Transverse colon (tissue), 4 donors: ENCODE data around the gene APCDD1.

Experiments used
- EP300 ChIP-seq: sonication (generic); formaldehyde crosslinking; IDR thresholded peaks from one replicate; pipeline ENCODE4 v1.6.1; 2017; ENCODE audit warnings: antibody characterized with exemption, low read depth
- POLR2A ChIP-seq: fragments of 450-650 bp; IDR thresholded peaks from one replicate; pipeline ENCODE4 v1.6.1; 2016; ENCODE audit warnings: antibody characterized with exemption, mild to moderate bottlenecking, moderate library complexity
- POLR2AphosphoS5 ChIP-seq, 3 donors: sonication (generic); formaldehyde crosslinking; IDR thresholded peaks; one replicate each; pipeline ENCODE4 v1.6.1; 2016; ENCODE audit warnings: antibody characterized with exemption in 3 of 3
- TF ChIP-seq, protein P1 (sequence below), 5 experiments: fragments of 200-600 bp in 3 of 5; fragments of 450-650 bp in 2 of 5; sonication (generic) in 3 of 5; IDR thresholded peaks; 1 replicate in 2 of 5; 2 replicates in 3 of 5; pipeline ENCODE4 v1.5.1; 2016 to 2017; ENCODE audit warnings: antibody characterized with exemption in 5 of 5, inconsistent platforms in 3 of 5, mild to moderate bottlenecking in 2 of 5, moderate library complexity in 1 of 5

DNA sequence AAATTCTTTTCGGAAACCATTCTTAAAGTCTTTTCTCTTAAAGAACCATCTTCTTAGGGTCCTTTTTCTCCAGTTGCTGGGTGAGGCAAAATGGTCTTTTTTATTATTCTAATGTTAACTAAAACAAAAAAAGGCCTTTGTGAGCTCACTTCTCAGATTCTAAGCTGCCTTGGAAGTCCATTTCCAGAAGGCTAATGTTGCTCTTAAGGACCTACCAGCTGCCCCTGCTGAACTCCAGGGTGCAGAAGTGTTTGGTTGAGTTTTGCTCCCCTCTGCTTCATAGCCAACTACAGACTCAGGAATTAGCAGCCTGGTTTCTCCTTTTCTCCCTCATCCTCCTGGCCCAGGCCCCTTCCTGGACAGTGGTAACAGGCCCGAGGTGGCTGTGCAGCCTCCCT, 23.4 kb downstream of the APCDD1 start:
- TF ChIP-seq, protein P1, sequence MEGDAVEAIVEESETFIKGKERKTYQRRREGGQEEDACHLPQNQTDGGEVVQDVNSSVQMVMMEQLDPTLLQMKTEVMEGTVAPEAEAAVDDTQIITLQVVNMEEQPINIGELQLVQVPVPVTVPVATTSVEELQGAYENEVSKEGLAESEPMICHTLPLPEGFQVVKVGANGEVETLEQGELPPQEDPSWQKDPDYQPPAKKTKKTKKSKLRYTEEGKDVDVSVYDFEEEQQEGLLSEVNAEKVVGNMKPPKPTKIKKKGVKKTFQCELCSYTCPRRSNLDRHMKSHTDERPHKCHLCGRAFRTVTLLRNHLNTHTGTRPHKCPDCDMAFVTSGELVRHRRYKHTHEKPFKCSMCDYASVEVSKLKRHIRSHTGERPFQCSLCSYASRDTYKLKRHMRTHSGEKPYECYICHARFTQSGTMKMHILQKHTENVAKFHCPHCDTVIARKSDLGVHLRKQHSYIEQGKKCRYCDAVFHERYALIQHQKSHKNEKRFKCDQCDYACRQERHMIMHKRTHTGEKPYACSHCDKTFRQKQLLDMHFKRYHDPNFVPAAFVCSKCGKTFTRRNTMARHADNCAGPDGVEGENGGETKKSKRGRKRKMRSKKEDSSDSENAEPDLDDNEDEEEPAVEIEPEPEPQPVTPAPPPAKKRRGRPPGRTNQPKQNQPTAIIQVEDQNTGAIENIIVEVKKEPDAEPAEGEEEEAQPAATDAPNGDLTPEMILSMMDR (IDR thresholded peaks at IDR 0.05) = no peak
- no peak for TF ChIP-seq POLR2A
- TF ChIP-seq POLR2AphosphoS5 (IDR thresholded peaks at IDR 0.05) = no peak
- no peak for TF ChIP-seq EP300
